Keratinocyte (primary cell): Measurements from ENCODE around the gene GABRB1. TPM values are rescaled to one million over a fixed set of nuclear protein-coding genes. Genes with fewer than 3 reads are reported as not detected.

ENCODE experiments used
- DNase-seq: peaks from one replicate; pipeline ENCODE4 v3.0.0-alpha.2; 2011; ENCODE audit warnings: low read depth, missing footprints, low spot score
- FAIRE-seq: peaks from 2 replicates; lab custom pipeline; 2011; peaks lifted over from hg19 to GRCh38; lab: Jason Lieb, UNC
- H2AFZ ChIP-seq: 2 replicates; pipeline ENCODE4 v1.6.0; 2012; ENCODE audit warnings: low read length, control low read depth, inconsistent platforms; ENCODE audit not compliant: control insufficient read depth
- H3K27ac ChIP-seq: 2 replicates; pipeline ENCODE4 v1.5.1; 2011; ENCODE audit warnings: low read length; ENCODE audit not compliant: control insufficient read depth, insufficient read depth
- H3K27me3 ChIP-seq: 3 replicates; pipeline ENCODE4 v1.6.0; 2011; ENCODE audit warnings: low read length; ENCODE audit not compliant: control insufficient read depth, insufficient read depth; ENCODE audit errors: extremely low read depth
- H3K36me3 ChIP-seq, 2 experiments: 2 replicates in 1 of 2; 3 replicates in 1 of 2; pipeline ENCODE4 v1.5.1; 2011; ENCODE audit warnings: low read length in 2 of 2, mild to moderate bottlenecking in 1 of 2; ENCODE audit not compliant: control insufficient read depth in 2 of 2, insufficient read depth in 2 of 2; ENCODE audit errors: extremely low read depth in 1 of 2
- H3K4me1 ChIP-seq: 3 replicates; pipeline ENCODE4 v1.5.1; 2011; ENCODE audit warnings: low read length; ENCODE audit not compliant: control insufficient read depth, insufficient read depth; ENCODE audit errors: extremely low read depth
- H3K4me2 ChIP-seq: 3 replicates; pipeline ENCODE4 v1.6.0; 2011; ENCODE audit warnings: low read depth, low read length; ENCODE audit not compliant: control insufficient read depth, insufficient read depth; ENCODE audit errors: extremely low read depth
- H3K4me3 ChIP-seq, 3 experiments: fragments of 200-600 bp in 1 of 3; sonication (generic) in 1 of 3; 2 replicates in 2 of 3; 3 replicates in 1 of 3; pipeline ENCODE4 v1.5.1; 2011 to 2016; ENCODE audit warnings: low read length in 3 of 3, mild to moderate bottlenecking in 3 of 3, control low read depth in 2 of 3, inconsistent platforms in 1 of 3, low read depth in 1 of 3, mixed read lengths in 1 of 3, mixed run types in 1 of 3, moderate library complexity in 1 of 3; ENCODE audit not compliant: control insufficient read depth in 2 of 3, insufficient read depth in 2 of 3; ENCODE audit errors: extremely low read depth in 1 of 3
- H3K79me2 ChIP-seq: 2 replicates; pipeline ENCODE4 v1.6.0; 2012; ENCODE audit warnings: low read length; ENCODE audit not compliant: control insufficient read depth, insufficient read depth
- H3K9ac ChIP-seq: 3 replicates; pipeline ENCODE4 v1.6.0; 2011; ENCODE audit warnings: low read length; ENCODE audit not compliant: control insufficient read depth, insufficient read depth; ENCODE audit errors: extremely low read depth
- H3K9me1 ChIP-seq: 3 replicates; pipeline ENCODE4 v1.6.0; 2011; ENCODE audit warnings: low read length; ENCODE audit not compliant: control insufficient read depth, insufficient read depth; ENCODE audit errors: extremely low read depth
- H3K9me3 ChIP-seq: 2 replicates; pipeline ENCODE4 v1.5.1; 2012; ENCODE audit warnings: low read depth, low read length; ENCODE audit not compliant: control insufficient read depth
- H4K20me1 ChIP-seq: 3 replicates; pipeline ENCODE4 v1.6.0; 2011; ENCODE audit warnings: low read length; ENCODE audit not compliant: control insufficient read depth, insufficient read depth; ENCODE audit errors: extremely low read depth
- EZH2 ChIP-seq: IDR thresholded peaks from one replicate; pipeline ENCODE4 v1.6.1; 2012; ENCODE audit warnings: inconsistent platforms, mild to moderate bottlenecking, low read length, moderate library complexity
- dilution Hi-C: fragments of 300-500 bp; cut with MboI; formaldehyde crosslinking; loops from one replicate; pipeline ENCODE4 v1.7.0; 2020; ENCODE audit warnings: low sequenced_read_pairs; ENCODE audit not compliant: extremely low pct_ligation_motif_present
- polyA plus RNA-seq, 5 experiments: library from polyadenylated mRNA; depleted of rRNA in 3 of 5; stranded (reverse) in 3 of 5; stranded (forward) in 1 of 5; unstranded in 1 of 5; fragments of >200 nt; gene quantifications; 1 replicate in 1 of 5; 2 replicates in 3 of 5; 3 replicates in 1 of 5; pipeline versions ENCODE4 v1.2.1 to v1.2.3, GENCODE V29; 2011 to 2012; ENCODE audit warnings: missing spikeins in 2 of 5, low read depth in 1 of 5, low replicate concordance in 1 of 5
- TF ChIP-seq, protein P1 (sequence below), 3 experiments: IDR thresholded peaks in 1 of 3; conservative IDR thresholded peaks in 1 of 3; optimal IDR thresholded peaks in 1 of 3; 2 replicates in 2 of 3; 3 replicates in 1 of 3; pipeline versions ENCODE3 to v1.5.1; 2011; ENCODE audit warnings: low read length in 3 of 3, mild to moderate bottlenecking in 3 of 3, moderate library complexity in 2 of 3, control low read depth in 1 of 3, inconsistent platforms in 1 of 3; ENCODE audit not compliant: insufficient read depth in 2 of 3; ENCODE audit errors: extremely low read depth in 1 of 3

The GABRB1 gene
- polyA plus RNA-seq, 1 donor (not counting 4 experiments of a cell fraction or from before 2014, with no cell fraction given) = not detected

DNA sequence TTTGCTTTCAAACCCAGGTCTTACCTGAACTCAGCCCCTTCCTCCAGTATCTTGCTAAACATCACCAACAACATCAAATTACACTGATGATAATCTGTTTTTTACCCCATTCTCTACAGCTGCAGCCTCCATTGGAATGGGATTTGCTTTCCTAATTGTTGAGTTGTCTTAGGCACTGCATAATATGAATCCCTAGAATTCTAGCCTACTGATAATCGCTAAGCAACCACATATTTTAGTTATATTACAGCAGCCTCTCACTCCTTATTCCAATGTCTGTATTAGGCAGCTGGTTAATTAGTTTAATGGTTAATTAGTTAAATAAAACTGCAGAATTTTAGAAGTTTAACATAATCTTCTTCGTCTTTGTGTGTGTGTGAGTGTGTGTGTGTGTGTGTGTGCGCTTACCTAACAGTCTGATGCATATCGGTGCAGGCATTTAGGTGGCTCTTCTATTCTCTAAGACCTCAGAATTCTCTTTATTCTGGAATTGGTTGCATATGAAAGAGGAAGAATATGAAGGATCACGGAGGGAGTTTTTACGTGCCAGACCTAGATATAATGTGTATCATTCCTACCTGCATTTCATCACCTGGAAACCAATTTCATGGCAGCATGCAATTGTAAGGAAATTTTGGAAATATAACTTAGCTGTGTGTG lies 437.5 kb downstream of the GABRB1 start:
- dilution Hi-C loops = no loop called here
- Histone ChIP-seq H4K20me1 (no peaks in the 10 kb centered on the region), H3K9ac (no peak overlapping the region), H3K4me1 (peaks cover 16% of the 10 kb centered on the region), H2AFZ (no peak overlapping the region), H3K36me3 (no peaks in the 10 kb centered on the region), H3K9me3 (no peaks in the 10 kb centered on the region), H3K4me2 (no peak overlapping the region), H3K4me3 (no peak overlapping the region), H3K27me3 (no peaks in the 10 kb centered on the region), H3K79me2 (no peaks in the 10 kb centered on the region), H3K9me1 (no peaks in the 10 kb centered on the region), H3K27ac (no peak overlapping the region)
- DNase-seq (no peak), FAIRE-seq (no peak)
- TF ChIP-seq, protein P1, sequence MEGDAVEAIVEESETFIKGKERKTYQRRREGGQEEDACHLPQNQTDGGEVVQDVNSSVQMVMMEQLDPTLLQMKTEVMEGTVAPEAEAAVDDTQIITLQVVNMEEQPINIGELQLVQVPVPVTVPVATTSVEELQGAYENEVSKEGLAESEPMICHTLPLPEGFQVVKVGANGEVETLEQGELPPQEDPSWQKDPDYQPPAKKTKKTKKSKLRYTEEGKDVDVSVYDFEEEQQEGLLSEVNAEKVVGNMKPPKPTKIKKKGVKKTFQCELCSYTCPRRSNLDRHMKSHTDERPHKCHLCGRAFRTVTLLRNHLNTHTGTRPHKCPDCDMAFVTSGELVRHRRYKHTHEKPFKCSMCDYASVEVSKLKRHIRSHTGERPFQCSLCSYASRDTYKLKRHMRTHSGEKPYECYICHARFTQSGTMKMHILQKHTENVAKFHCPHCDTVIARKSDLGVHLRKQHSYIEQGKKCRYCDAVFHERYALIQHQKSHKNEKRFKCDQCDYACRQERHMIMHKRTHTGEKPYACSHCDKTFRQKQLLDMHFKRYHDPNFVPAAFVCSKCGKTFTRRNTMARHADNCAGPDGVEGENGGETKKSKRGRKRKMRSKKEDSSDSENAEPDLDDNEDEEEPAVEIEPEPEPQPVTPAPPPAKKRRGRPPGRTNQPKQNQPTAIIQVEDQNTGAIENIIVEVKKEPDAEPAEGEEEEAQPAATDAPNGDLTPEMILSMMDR (optimal IDR thresholded peaks at IDR 0.05 in 1 of 3, IDR thresholded peaks at IDR 0.05 in 1 of 3, conservative IDR thresholded peaks at IDR 0.05 in 1 of 3; ENCODE audit: extremely low read depth in 1 of 3, insufficient read depth in 2 of 3, low read length in 3 of 3) = no peak
- no peak for TF ChIP-seq EZH2

DNA sequence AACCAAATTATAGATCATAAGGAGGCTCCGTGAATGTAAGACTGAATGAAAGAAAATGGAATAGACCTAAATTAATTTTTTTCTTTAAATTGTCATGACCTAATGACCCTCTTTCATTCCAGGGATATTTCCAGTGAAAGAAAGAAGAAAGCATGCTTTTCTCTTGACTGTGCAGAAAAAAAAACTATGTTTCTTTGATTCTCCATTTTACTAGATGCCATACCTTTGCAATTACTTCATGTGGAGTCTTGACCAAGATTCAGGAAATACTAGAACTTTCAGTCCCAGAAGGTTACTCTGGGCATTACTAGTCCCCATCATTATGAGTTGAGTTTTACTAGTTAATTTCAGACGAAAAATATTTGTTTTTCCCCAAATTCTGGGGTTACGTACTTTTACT lies 438.6 kb downstream of the GABRB1 start:
- Histone ChIP-seq H3K4me2 (peak overlapping the region; percentile 15), H3K4me3 (no peak overlapping the region), H3K4me1 (peaks cover 13% of the 10 kb centered on the region), H3K9ac (no peak overlapping the region), H4K20me1 (no peaks in the 10 kb centered on the region), H2AFZ (no peak overlapping the region), H3K27ac (no peak overlapping the region), H3K36me3 (no peaks in the 10 kb centered on the region), H3K27me3 (no peaks in the 10 kb centered on the region), H3K9me1 (no peaks in the 10 kb centered on the region), H3K9me3 (no peaks in the 10 kb centered on the region), H3K79me2 (no peaks in the 10 kb centered on the region)
- DNase-seq = no peak
- no peak for TF ChIP-seq EZH2
- TF ChIP-seq, protein P1 (optimal IDR thresholded peaks at IDR 0.05 in 1 of 3, IDR thresholded peaks at IDR 0.05 in 1 of 3, conservative IDR thresholded peaks at IDR 0.05 in 1 of 3; ENCODE audit: extremely low read depth in 1 of 3, insufficient read depth in 2 of 3, low read length in 3 of 3) = no peak
- dilution Hi-C loops = no loop called here
- no peak for FAIRE-seq
